Activated CD8-positive, alpha-beta memory T cell treated with anti-CD3 and anti-CD28 coated beads for 4 hours (primary cell): Measurements from ENCODE around the gene TM4SF5.
"Not testable (repeated sequence)": the region's sequence is repeated elsewhere in the genome, so short reads cannot be mapped to it uniquely, and the experiment has no call there.

Experiments
- DNase-seq, 2 donors: peaks; one replicate each; pipeline ENCODE4 v3.0.0-alpha.2; 2020; ENCODE audit warnings: low read depth in 2 of 2

Gene TM4SF5

GRCh38 chr17:4789951-4790704 lies 18.4 kb downstream of the TM4SF5 start:
- DNase-seq, result peak; percentile 63 to 65

GRCh38 chr17:4790705-4791088 lies 19.0 kb downstream of the TM4SF5 start:
- DNase-seq, result no peak

- DNase-seq, result no peak
These were observed 23.5 kb downstream of the TM4SF5 start for GRCh38 chr17:4795168-4795567.

- DNase-seq, result no peak
These were observed 24.9 kb downstream of the TM4SF5 start for GRCh38 chr17:4796552-4796920.

- DNase-seq, result no peak
These were observed 28.9 kb downstream of the TM4SF5 start for GRCh38 chr17:4800462-4801196.

- DNase-seq, result no peak
These were observed 30.5 kb downstream of the TM4SF5 start, which contains the start of gene C17orf114 for GRCh38 chr17:4802228-4802627. Gene C17orf114, minus strand, starts transcription at chr17:4802328.

- DNase-seq, result no peak
These were observed 34.7 kb downstream of the TM4SF5 start for GRCh38 chr17:4806456-4806776.

- DNase-seq, result peak; percentile 63 to 66
These were observed 35.3 kb downstream of the TM4SF5 start, which contains the start of gene PLD2 for GRCh38 chr17:4806777-4807604. Gene PLD2, plus strand, starts transcription at chr17:4807152. Its CDS starts 621 bp downstream, at chr17:4807773.

- DNase-seq, result no peak
These were observed 36.1 kb downstream of the TM4SF5 start for GRCh38 chr17:4807605-4808377.

GRCh38 chr17:4808378-4808767 lies 36.7 kb downstream of the TM4SF5 start:
- no peak for DNase-seq

GRCh38 chr17:4810696-4811290 lies 39.1 kb downstream of the TM4SF5 start:
- DNase-seq, result no peak

- no peak for DNase-seq
These were observed 39.8 kb downstream of the TM4SF5 start for GRCh38 chr17:4811471-4811870.

GRCh38 chr17:4812690-4813089 lies 41.0 kb downstream of the TM4SF5 start:
- no peak for DNase-seq

- no peak for DNase-seq
These were observed 43.5 kb downstream of the TM4SF5 start for GRCh38 chr17:4815043-4815675.

GRCh38 chr17:4816826-4817225 lies 45.1 kb downstream of the TM4SF5 start:
- DNase-seq, result no peak

GRCh38 chr17:4818276-4818675 lies 46.6 kb downstream of the TM4SF5 start:
- DNase-seq, result no peak

GRCh38 chr17:4822835-4823234 lies 51.1 kb downstream of the TM4SF5 start:
- no peak for DNase-seq

- DNase-seq, result no peak
These were observed 51.8 kb downstream of the TM4SF5 start for GRCh38 chr17:4823373-4824089.

GRCh38 chr17:4827399-4827798 lies 55.7 kb downstream of the TM4SF5 start:
- no peak for DNase-seq

GRCh38 chr17:4832829-4833177 lies 61.1 kb downstream of the TM4SF5 start:
- DNase-seq, result not testable (repeated sequence)
